NT2/D1 (cell line): ENCODE measurements around the gene CD109.

ENCODE experiments used
- SUZ12 ChIP-seq: IDR thresholded peaks from 2 replicates; pipeline ENCODE4 v1.6.1; 2011; ENCODE audit not compliant: insufficient read length, insufficient read depth; ENCODE audit errors: extremely low read depth
- YY1 ChIP-seq: IDR thresholded peaks from 2 replicates; pipeline ENCODE4 v1.6.1; 2011; ENCODE audit not compliant: insufficient read length, insufficient read depth
- ZNF274 ChIP-seq: IDR thresholded peaks from 2 replicates; pipeline ENCODE4 v1.6.1; 2011; ENCODE audit warnings: mild to moderate bottlenecking, low read depth, low read length

DNA sequence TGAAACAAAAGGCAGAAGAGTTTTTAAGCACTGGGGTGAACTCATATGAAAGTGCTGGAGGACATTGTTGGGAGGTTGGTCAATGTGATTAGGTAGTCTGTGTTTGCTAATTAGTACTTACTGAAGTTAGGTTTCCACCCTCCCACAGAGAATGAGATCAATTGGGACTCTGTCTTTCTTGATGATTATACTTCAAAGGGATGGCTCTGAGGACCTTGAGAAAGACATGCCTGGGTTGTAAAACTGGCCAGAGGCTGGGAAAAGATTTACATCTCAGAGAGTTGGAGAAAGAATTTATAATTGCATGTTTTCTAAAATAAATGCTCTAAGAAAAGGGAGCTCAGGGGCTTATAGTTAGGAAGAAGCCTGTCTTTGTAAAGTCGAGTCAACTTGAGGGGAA is 74.0 kb downstream of the CD109 start:
- no peak for TF ChIP-seq ZNF274
- no peak for TF ChIP-seq YY1
- TF ChIP-seq SUZ12: no peak
